Endothelial cell of umbilical vein (primary cell): ENCODE data around the gene SLC25A44. TPM values are rescaled to one million over a fixed set of nuclear protein-coding genes. Genes with fewer than 3 reads are reported as not detected.

Source experiments
- BruUV-seq: library from RNA; stranded (reverse); fragments of 400-500 nt; replicated peaks from 2 replicates; lab custom pipeline; 2021; lab: Mats Ljungman, UMichigan
- CTCF ChIA-PET: fragments of 300-600, 350-600 bp; sonication (Branson Sonifier 250); formaldehyde crosslinking; loops from one replicate; lab custom pipeline; 2021; ENCODE audit warnings: antibody characterized with exemption, inconsistent platforms; lab: Charles Lee
- POLR2A ChIA-PET: fragments of 300-600, 350-600 bp; sonication (Branson Sonifier 250); formaldehyde crosslinking; loops from one replicate; lab custom pipeline; 2021; ENCODE audit warnings: antibody characterized with exemption, inconsistent platforms; lab: Charles Lee
- DNase-seq: peaks from one replicate; pipeline ENCODE4 v3.0.0-alpha.2; 2011; ENCODE audit warnings: low read depth, low spot score
- FAIRE-seq: peaks from 2 replicates; lab custom pipeline; 2011; peaks lifted over from hg19 to GRCh38; lab: Jason Lieb, UNC
- H2AFZ ChIP-seq: 2 replicates; pipeline ENCODE4 v1.6.0; 2012; ENCODE audit warnings: low read depth, low read length, control low read depth, inconsistent platforms
- H3K27ac ChIP-seq: 2 replicates; pipeline ENCODE4 v1.5.1; 2011; ENCODE audit warnings: low read depth, mild to moderate bottlenecking, control low read depth, low read length, moderate library complexity; ENCODE audit not compliant: insufficient read depth
- H3K27me3 ChIP-seq, 2 experiments: 2 replicates each; pipeline versions ENCODE4 v1.6.0 to v1.6.1; 2011; ENCODE audit warnings: low read length in 2 of 2, mixed read lengths in 1 of 2; ENCODE audit not compliant: control insufficient read depth in 2 of 2, insufficient read depth in 2 of 2
- H3K36me3 ChIP-seq, 2 experiments: 2 replicates in 1 of 2; 3 replicates in 1 of 2; pipeline ENCODE4 v1.5.1; 2011; ENCODE audit warnings: low read length in 2 of 2, mild to moderate bottlenecking in 1 of 2, moderate library complexity in 1 of 2; ENCODE audit not compliant: control insufficient read depth in 2 of 2, insufficient read depth in 2 of 2; ENCODE audit errors: extremely low read depth in 1 of 2
- H3K4me1 ChIP-seq: 3 replicates; pipeline ENCODE4 v1.5.1; 2011; ENCODE audit warnings: mild to moderate bottlenecking, low read length; ENCODE audit not compliant: control insufficient read depth, insufficient read depth; ENCODE audit errors: extremely low read depth
- H3K4me2 ChIP-seq: 2 replicates; pipeline ENCODE4 v1.6.1; 2011; ENCODE audit warnings: low read length, control low read depth, mixed read lengths; ENCODE audit not compliant: insufficient read depth
- H3K4me3 ChIP-seq, 3 experiments: fragments of 200-600 bp in 1 of 3; sonication (generic), shearing (Covaris generic) in 1 of 3; replicated peaks in 1 of 3; 2 replicates each; pipeline ENCODE4 v1.5.1; 2011 to 2016; ENCODE audit warnings: control low read depth in 3 of 3, low read length in 3 of 3, mild to moderate bottlenecking in 2 of 3, inconsistent platforms in 1 of 3, low read depth in 1 of 3, moderate library complexity in 1 of 3; ENCODE audit not compliant: insufficient read depth in 1 of 3
- H3K79me2 ChIP-seq: 2 replicates; pipeline ENCODE4 v1.6.0; 2012; ENCODE audit warnings: low read length, inconsistent platforms; ENCODE audit not compliant: control insufficient read depth, insufficient read depth
- H3K9ac ChIP-seq: replicated peaks from 2 replicates; pipeline ENCODE3; 2011; ENCODE audit warnings: low read length, control low read depth; ENCODE audit not compliant: insufficient read depth; ENCODE audit errors: extremely low read depth
- H3K9me1 ChIP-seq: replicated peaks from 3 replicates; pipeline ENCODE4 v1.6.0; 2011; ENCODE audit warnings: mild to moderate bottlenecking, low read length; ENCODE audit not compliant: control insufficient read depth, insufficient read depth; ENCODE audit errors: extremely low read depth
- H3K9me3 ChIP-seq: replicated peaks from 2 replicates; pipeline ENCODE4 v1.5.1; 2012; ENCODE audit warnings: low read length, inconsistent platforms; ENCODE audit not compliant: control insufficient read depth, insufficient read depth
- H4K20me1 ChIP-seq: replicated peaks from 2 replicates; pipeline ENCODE3; 2011; ENCODE audit warnings: mild to moderate bottlenecking, low read length; ENCODE audit not compliant: control insufficient read depth, insufficient read depth; ENCODE audit errors: extremely low read depth
- CTCF ChIP-seq, 2 donors: IDR thresholded peaks; 1 replicate in 1 of 2; 2 replicates in 1 of 2; pipeline ENCODE4 v1.5.1; 2011; ENCODE audit warnings: low read length in 2 of 2, mild to moderate bottlenecking in 2 of 2, moderate library complexity in 2 of 2, control low read depth in 1 of 2, inconsistent platforms in 1 of 2, low read depth in 1 of 2; ENCODE audit not compliant: insufficient read depth in 1 of 2; ENCODE audit errors: extremely low read depth in 1 of 2
- EZH2 ChIP-seq: IDR thresholded peaks from 2 replicates; pipeline ENCODE4 v1.6.1; 2012; ENCODE audit warnings: borderline replicate concordance, low read depth, mild to moderate bottlenecking, moderate library complexity, low read length, inconsistent platforms; ENCODE audit not compliant: severe bottlenecking
- FOS ChIP-seq: IDR thresholded peaks from 2 replicates; pipeline ENCODE4 v1.6.1; 2011; ENCODE audit warnings: mild to moderate bottlenecking, low read length, moderate library complexity, borderline replicate concordance; ENCODE audit not compliant: insufficient read depth
- GATA2 ChIP-seq: IDR thresholded peaks from 2 replicates; pipeline ENCODE4 v1.7.0; 2011; ENCODE audit warnings: low read depth, mild to moderate bottlenecking, moderate library complexity, mixed read lengths, low read length; ENCODE audit not compliant: insufficient read length, insufficient read depth
- JUN ChIP-seq: IDR thresholded peaks from 2 replicates; pipeline ENCODE4 v1.6.1; 2011; ENCODE audit warnings: borderline replicate concordance, low read depth; ENCODE audit not compliant: insufficient read length, insufficient read depth
- MAX ChIP-seq: IDR thresholded peaks from 2 replicates; pipeline ENCODE4 v1.6.1; 2011; ENCODE audit not compliant: insufficient read depth, insufficient read length
- MYC ChIP-seq: IDR thresholded peaks from one replicate; pipeline ENCODE4 v1.6.1; 2011; ENCODE audit warnings: mild to moderate bottlenecking, low read depth, low read length
- POLR2A ChIP-seq: IDR thresholded peaks from 2 replicates; pipeline ENCODE4 v1.6.1; 2012; ENCODE audit warnings: low read depth, mild to moderate bottlenecking, control low read depth, low read length
- POLR2AphosphoS5 ChIP-seq: IDR thresholded peaks from 2 replicates; pipeline ENCODE4 v1.6.1; 2012; ENCODE audit warnings: low read depth, mild to moderate bottlenecking, control low read depth, low read length, moderate library complexity; ENCODE audit not compliant: insufficient read depth
- dilution Hi-C: fragments of 300-500 bp; cut with MboI; formaldehyde crosslinking; loops from one replicate; pipeline ENCODE4 v1.15.0; 2019; ENCODE audit warnings: low sequenced_read_pairs; ENCODE audit not compliant: extremely low pct_ligation_motif_present
- intact Hi-C: fragments of 100-400 bp; cut with micrococcal nuclease; formaldehyde crosslinking; loops from one replicate; pipeline ENCODE4 v1.10.0; 2022
- polyA plus RNA-seq, 4 experiments: library from polyadenylated mRNA; depleted of rRNA in 3 of 4; stranded (reverse) in 3 of 4; unstranded in 1 of 4; fragments of >200 nt; gene quantifications; 2 replicates each; pipeline versions ENCODE4 v1.2.1 to v1.2.3, GENCODE V29; 2011 to 2012; ENCODE audit warnings: missing spikeins in 1 of 4
- total RNA-seq: library from RNA; stranded (reverse); gene quantifications from 2 replicates; pipeline ENCODE4 v1.2.3, GENCODE V29; 2021

The SLC25A44 gene
- total and polyA plus RNA-seq, 2 donors (not counting 3 experiments of a cell fraction or from before 2014, with no cell fraction given) = 24.0 to 30.6 TPM

GRCh38 chr1:156149374-156150332, 44.3 kb upstream of the SLC25A44 start:
- no peak overlapping the region for H3K4me3 ChIP-seq
- H4K20me1 ChIP-seq = no peaks in the 10 kb centered on the region
- FAIRE-seq = no peak
- CTCF ChIA-PET = interaction anchor here (1.0 to 14.2 kb wide), 4 partner anchors 12 to 84 kb away, joined by 4 to 489 read pairs (median 8); no protein-coding TSS in a partner anchor
- dilution Hi-C loops (no loop called here), intact Hi-C loops (no loop called here)
- H2AFZ ChIP-seq = no peak overlapping the region
- no TSS peak for BruUV-seq
- H3K27ac ChIP-seq = no peak overlapping the region
- no peaks in the 10 kb centered on the region for H3K27me3 ChIP-seq
- peaks cover 24% of the 10 kb centered on the region for H3K4me1 ChIP-seq
- H3K4me2 ChIP-seq = no peak overlapping the region
- DNase-seq = no peak
- H3K36me3 ChIP-seq = no peaks in the 10 kb centered on the region
- TF ChIP-seq JUN = no peak
- no peak for TF ChIP-seq MYC
- no peak for TF ChIP-seq FOS
- no peak for TF ChIP-seq EZH2
- no peaks in the 10 kb centered on the region for H3K9me3 ChIP-seq
- H3K79me2 ChIP-seq = no peaks in the 10 kb centered on the region
- H3K9ac ChIP-seq = no peak overlapping the region
- POLR2A ChIA-PET = no interaction called here
- no peaks in the 10 kb centered on the region for H3K9me1 ChIP-seq

- H3K27ac ChIP-seq = no peak overlapping the region
- BruUV-seq = no TSS peak
- no peak overlapping the region for H2AFZ ChIP-seq
- H3K4me3 ChIP-seq = no peak overlapping the region
- no peaks in the 10 kb centered on the region for H3K9me3 ChIP-seq
- H4K20me1 ChIP-seq = no peaks in the 10 kb centered on the region
- no peak overlapping the region for H3K9ac ChIP-seq
- DNase-seq (no peak), FAIRE-seq (no peak)
- no peak overlapping the region for H3K4me2 ChIP-seq
- no peaks in the 10 kb centered on the region for H3K27me3 ChIP-seq
- no peaks in the 10 kb centered on the region for H3K79me2 ChIP-seq
- no peaks in the 10 kb centered on the region for H3K9me1 ChIP-seq
- H3K36me3 ChIP-seq = no peaks in the 10 kb centered on the region
- no peak for TF ChIP-seq POLR2A
- TF ChIP-seq POLR2AphosphoS5 = no peak
- no peak for TF ChIP-seq CTCF (IDR thresholded peaks at IDR 0.05; ENCODE audit: extremely low read depth in 1 of 2, insufficient read depth in 1 of 2, low read depth in 1 of 2, low read length in 2 of 2)
- no peak for TF ChIP-seq JUN
- TF ChIP-seq GATA2 = no peak
- TF ChIP-seq EZH2 = no peak
- no peak for TF ChIP-seq MYC
- TF ChIP-seq MAX = no peak
- no peak for TF ChIP-seq FOS
- ChIA-PET CTCF (interaction anchor here (0.7 to 14.2 kb wide), 3 partner anchors 11 to 83 kb away, joined by 3 to 489 read pairs (median 6); no protein-coding TSS in a partner anchor), POLR2A (interaction anchor here (0.7 kb wide), 1 partner anchor 60 kb away, joined by 3 read pairs; no protein-coding TSS in a partner anchor)
- intact Hi-C loops (no loop called here), dilution Hi-C loops (no loop called here)
- peaks cover 24% of the 10 kb centered on the region for H3K4me1 ChIP-seq
Observed at GRCh38 chr1:156150333-156151011, 43.4 kb upstream of the SLC25A44 start.
